Liver (tissue), 9 donors: ENCODE results near the gene C1QTNF1. TPM values are rescaled to one million over a fixed set of nuclear protein-coding genes. Genes with fewer than 3 reads are reported as not detected.

Experiments
- DNase-seq: peaks from one replicate; pipeline ENCODE4 v3.0.0-alpha.2; 2017; ENCODE audit warnings: low spot score
- H3K27ac ChIP-seq, 2 donors: one replicate each; pipeline ENCODE4 v1.7.0; 2013; ENCODE audit warnings: inconsistent platforms in 2 of 2, low read length in 2 of 2, control low read depth in 1 of 2, low read depth in 1 of 2, mild to moderate bottlenecking in 1 of 2
- H3K27me3 ChIP-seq, 4 donors: one replicate each; pipeline versions ENCODE4 v1.6.1 to v1.7.0; 2013; ENCODE audit warnings: low read length in 3 of 4, inconsistent platforms in 1 of 4, mild to moderate bottlenecking in 1 of 4, moderate library complexity in 1 of 4; ENCODE audit not compliant: control insufficient read depth in 4 of 4, insufficient read depth in 4 of 4
- H3K36me3 ChIP-seq, 4 donors: one replicate each; pipeline versions ENCODE4 v1.6.1 to v1.7.0; 2013; ENCODE audit warnings: low read length in 3 of 4, mild to moderate bottlenecking in 3 of 4, low read depth in 1 of 4, moderate library complexity in 1 of 4; ENCODE audit not compliant: control insufficient read depth in 4 of 4, insufficient read depth in 3 of 4
- H3K4me1 ChIP-seq, 4 donors: one replicate each; pipeline versions ENCODE4 v1.6.1 to v1.7.0; 2013; ENCODE audit warnings: low read length in 3 of 4, mild to moderate bottlenecking in 3 of 4, moderate library complexity in 1 of 4; ENCODE audit not compliant: control insufficient read depth in 4 of 4, insufficient read depth in 4 of 4
- H3K4me3 ChIP-seq, 3 donors: one replicate each; pipeline versions ENCODE4 v1.6.1 to v1.7.0; 2013; ENCODE audit warnings: low read length in 3 of 3, control low read depth in 1 of 3, low read depth in 1 of 3, mild to moderate bottlenecking in 1 of 3
- H3K9ac ChIP-seq, 2 donors: one replicate each; pipeline ENCODE4 v1.7.0; 2013; ENCODE audit warnings: low read length in 2 of 2, mild to moderate bottlenecking in 2 of 2, moderate library complexity in 2 of 2, control low read depth in 1 of 2, low read depth in 1 of 2
- H3K9me3 ChIP-seq, 4 donors: one replicate each; pipeline versions ENCODE4 v1.6.1 to v1.7.0; 2013; ENCODE audit warnings: low read length in 3 of 4; ENCODE audit not compliant: control insufficient read depth in 4 of 4
- CTCF ChIP-seq: fragments of 150-350 bp; IDR thresholded peaks from 2 replicates; pipeline ENCODE4 v1.5.1; 2017; ENCODE audit warnings: improper control_type of control experiment, low read depth, low read length; ENCODE audit not compliant: missing input control
- FOXA2 ChIP-seq: IDR thresholded peaks from 2 replicates; pipeline ENCODE4 v1.6.1; 2016; ENCODE audit warnings: antibody characterized with exemption
- HNF4G ChIP-seq: IDR thresholded peaks from 2 replicates; pipeline ENCODE4 v1.6.1; 2016; ENCODE audit warnings: antibody characterized with exemption
- MAX ChIP-seq: IDR thresholded peaks from 2 replicates; pipeline ENCODE4 v1.6.1; 2016; ENCODE audit warnings: antibody characterized with exemption
- NR2F2 ChIP-seq: IDR thresholded peaks from 2 replicates; pipeline ENCODE4 v1.6.1; 2016; ENCODE audit warnings: antibody characterized with exemption
- RXRA ChIP-seq, 2 donors: IDR thresholded peaks; 2 replicates each; pipeline ENCODE4 v1.6.1; 2017 to 2018; ENCODE audit warnings: antibody characterized with exemption in 2 of 2, mild to moderate bottlenecking in 1 of 2
- TAF1 ChIP-seq: conservative IDR thresholded peaks from 2 replicates; pipeline ENCODE4 v1.6.1; 2016; ENCODE audit warnings: antibody characterized with exemption, mild to moderate bottlenecking
- YY1 ChIP-seq: IDR thresholded peaks from 2 replicates; pipeline ENCODE4 v1.6.1; 2016; ENCODE audit warnings: antibody characterized with exemption, mild to moderate bottlenecking
- WGBS: extraction: QIAGEN DNeasy Blood & Tissue Kit; methylation state at CpG from one replicate; pipeline ENCODE4 v1.1.7; 2013; 5-methylcytosine and 5-hydroxymethylcytosine counted together
- polyA plus RNA-seq, 2 donors: library from polyadenylated mRNA; stranded (reverse) in 1 of 2; unstranded in 1 of 2; fragments of 200-250 nt in 1 of 2; fragments of >200 nt in 1 of 2; fragmentation: Nextera tagmentation in 1 of 2; extraction: Ambion mirVana in 1 of 2; gene quantifications; one replicate each; pipeline versions ENCODE4 v1.2.1 to v1.2.3, GENCODE V29; 2013 to 2015
- total RNA-seq, 2 donors: library from RNA; depleted of rRNA; stranded (reverse); fragments of >200 nt; gene quantifications; one replicate each; pipeline ENCODE4 v1.2.3, GENCODE V29; 2014
- TF ChIP-seq, protein P1 (sequence below): IDR thresholded peaks from 2 replicates; pipeline ENCODE4 v1.6.1; 2016; ENCODE audit warnings: antibody characterized with exemption
- donor health status: healthy.
- donor health status: healthy.
- donor health status: healthy.
- donor health status: healthy.
- donor health status: healthy.

Gene C1QTNF1
- total and polyA plus RNA-seq, 4 donors = 0.56 to 54.6 (median 16.1) TPM

GRCh38 chr17:78980624-78980972 lies 43.4 kb upstream of the C1QTNF1 start (continued):
- TF ChIP-seq, protein P1, sequence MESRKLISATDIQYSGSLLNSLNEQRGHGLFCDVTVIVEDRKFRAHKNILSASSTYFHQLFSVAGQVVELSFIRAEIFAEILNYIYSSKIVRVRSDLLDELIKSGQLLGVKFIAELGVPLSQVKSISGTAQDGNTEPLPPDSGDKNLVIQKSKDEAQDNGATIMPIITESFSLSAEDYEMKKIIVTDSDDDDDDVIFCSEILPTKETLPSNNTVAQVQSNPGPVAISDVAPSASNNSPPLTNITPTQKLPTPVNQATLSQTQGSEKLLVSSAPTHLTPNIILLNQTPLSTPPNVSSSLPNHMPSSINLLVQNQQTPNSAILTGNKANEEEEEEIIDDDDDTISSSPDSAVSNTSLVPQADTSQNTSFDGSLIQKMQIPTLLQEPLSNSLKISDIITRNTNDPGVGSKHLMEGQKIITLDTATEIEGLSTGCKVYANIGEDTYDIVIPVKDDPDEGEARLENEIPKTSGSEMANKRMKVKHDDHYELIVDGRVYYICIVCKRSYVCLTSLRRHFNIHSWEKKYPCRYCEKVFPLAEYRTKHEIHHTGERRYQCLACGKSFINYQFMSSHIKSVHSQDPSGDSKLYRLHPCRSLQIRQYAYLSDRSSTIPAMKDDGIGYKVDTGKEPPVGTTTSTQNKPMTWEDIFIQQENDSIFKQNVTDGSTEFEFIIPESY = no peak
- TF ChIP-seq TAF1 (no peak), MAX (no peak), HNF4G (no peak)

GRCh38 chr17:78981010-78981888 lies 42.7 kb upstream of the C1QTNF1 start:
- Histone ChIP-seq H3K4me1 (peaks cover 3 to 20% (median 6%) of the 10 kb centered on the region in 4 donors), H3K4me3 (no peak overlapping the region), H3K36me3 (no peaks in the 10 kb centered on the region), H3K9me3 (no peaks in the 10 kb centered on the region), H3K27me3 (no peaks in the 10 kb centered on the region), H3K27ac (no peak overlapping the region), H3K9ac (no peak overlapping the region)
- TF ChIP-seq NR2F2 = no peak
- no peak for TF ChIP-seq FOXA2
- no peak for TF ChIP-seq YY1
- TF ChIP-seq RXRA (IDR thresholded peaks at IDR 0.05) = no peak
- TF ChIP-seq CTCF = no peak
- no peak for TF ChIP-seq MAX
- DNase-seq = no peak
- WGBS = 89% methylated on average over 16 of the region's 16 CpGs

DNA sequence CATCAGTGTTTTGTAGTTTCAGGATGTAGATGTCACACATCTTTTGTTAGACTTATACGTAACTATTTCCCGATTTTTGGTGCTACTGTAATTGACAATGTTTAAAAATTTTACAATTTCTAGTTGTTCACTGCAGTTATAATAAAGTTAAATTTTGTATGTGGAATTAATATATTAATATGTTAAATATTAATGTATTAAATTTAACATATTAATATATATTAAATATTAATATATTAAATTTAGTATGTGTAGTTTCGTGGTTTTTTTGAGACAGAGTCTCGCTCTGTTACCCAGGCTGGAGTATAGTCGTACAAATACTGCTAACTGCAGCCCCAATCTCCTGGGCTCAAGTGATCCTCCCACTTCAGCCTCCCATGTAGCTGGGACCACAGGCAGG lies 38.6 kb upstream of the C1QTNF1 start:
- WGBS = 94% methylated on average over 5 of the region's 5 CpGs
- Histone ChIP-seq H3K4me1 (peaks cover 0 to 3% (median 1%) of the 10 kb centered on the region in 4 donors), H3K27me3 (no peaks in the 10 kb centered on the region), H3K36me3 (peaks cover 0 to 3% (median 1%) of the 10 kb centered on the region in 4 donors), H3K9ac (no peak overlapping the region), H3K27ac (no peak overlapping the region), H3K4me3 (no peak overlapping the region), H3K9me3 (no peaks in the 10 kb centered on the region)
- TF ChIP-seq, protein P1 = no peak
- no peak for DNase-seq
